HEK293 (cell line): ENCODE results near the gene FAM83E.

Experiments
- CTCF ChIA-PET: fragments of 350-600 bp; formaldehyde crosslinking; extraction: SDS; loops from one replicate; lab custom pipeline; 2021; ENCODE audit warnings: antibody characterized with exemption; lab: Yijun Ruan, JAX
- POLR2A ChIA-PET: fragments of 300-600 bp; formaldehyde crosslinking; extraction: SDS; loops from one replicate; lab custom pipeline; 2020; ENCODE audit warnings: antibody characterized with exemption, inconsistent platforms; lab: Yijun Ruan, JAX
- H3K27ac ChIP-seq: fragments of 200-500 bp; sonication (Bioruptor generic); 2 replicates; pipeline ENCODE4 v1.5.1; 2014; ENCODE audit warnings: low read depth, low read length, control low read depth, inconsistent platforms; ENCODE audit errors: extremely low read depth
- H3K36me3 ChIP-seq, 2 experiments: fragments of 200-500 bp in 1 of 2; sonication (Bioruptor generic) in 1 of 2; 1 replicate in 1 of 2; 2 replicates in 1 of 2; pipeline ENCODE4 v1.5.1; 2014 to 2017; ENCODE audit warnings: inconsistent platforms in 2 of 2, low read length in 2 of 2; ENCODE audit not compliant: control insufficient read depth in 2 of 2, insufficient read depth in 1 of 2
- H3K4me1 ChIP-seq: fragments of 200-500 bp; sonication (Bioruptor generic); 2 replicates; pipeline ENCODE4 v1.5.1; 2014; ENCODE audit warnings: mild to moderate bottlenecking, low read length, inconsistent platforms; ENCODE audit not compliant: control insufficient read depth, insufficient read depth
- H3K4me3 ChIP-seq: 2 replicates; pipeline ENCODE4 v1.5.1; 2011; ENCODE audit warnings: low read depth, mild to moderate bottlenecking, control low read depth, low read length, moderate library complexity
- H3K9me3 ChIP-seq: fragments of 200-500 bp; sonication (Bioruptor generic); 2 replicates; pipeline ENCODE4 v1.5.1; 2014; ENCODE audit warnings: low read depth, low read length, inconsistent platforms; ENCODE audit not compliant: control insufficient read depth, insufficient read depth
- BCL11B ChIP-seq: fragments of 450-650 bp; formaldehyde crosslinking; IDR thresholded peaks from 2 replicates; pipeline ENCODE4 v1.5.1; 2016; ENCODE audit warnings: low read depth, missing biosample characterization, missing genetic modification characterization
- KLF9 ChIP-seq: fragments of 450-650 bp; formaldehyde crosslinking; IDR thresholded peaks from 2 replicates; pipeline ENCODE4 v1.5.1; 2016; ENCODE audit warnings: missing biosample characterization, missing genetic modification characterization, low read depth
- OSR2 ChIP-seq: fragments of 450-650 bp; formaldehyde crosslinking; IDR thresholded peaks from 2 replicates; pipeline ENCODE4 v1.5.1; 2016; ENCODE audit warnings: missing biosample characterization, missing genetic modification characterization
- ZNF112 ChIP-seq: fragments of 450-650 bp; formaldehyde crosslinking; IDR thresholded peaks from 2 replicates; pipeline ENCODE4 v1.5.0; 2017; ENCODE audit warnings: missing biosample characterization, missing genetic modification characterization
- ZNF114 ChIP-seq: fragments of 450-650 bp; formaldehyde crosslinking; IDR thresholded peaks from 2 replicates; pipeline ENCODE4 v1.5.0; 2017; ENCODE audit warnings: missing biosample characterization, missing genetic modification characterization
- ZNF157 ChIP-seq: fragments of 450-650 bp; formaldehyde crosslinking; IDR thresholded peaks from 2 replicates; pipeline ENCODE4 v1.5.1; 2016; ENCODE audit warnings: missing biosample characterization, missing genetic modification characterization
- ZNF16 ChIP-seq: fragments of 450-650 bp; formaldehyde crosslinking; IDR thresholded peaks from 2 replicates; pipeline ENCODE4 v1.5.1; 2016; ENCODE audit warnings: low read depth, missing biosample characterization, missing genetic modification characterization
- ZNF202 ChIP-seq: fragments of 450-650 bp; formaldehyde crosslinking; IDR thresholded peaks from 2 replicates; pipeline ENCODE4 v1.5.1; 2016; ENCODE audit warnings: missing biosample characterization, missing genetic modification characterization, borderline replicate concordance
- ZNF394 ChIP-seq: fragments of 450-650 bp; formaldehyde crosslinking; IDR thresholded peaks from 2 replicates; pipeline ENCODE4 v1.5.1; 2016; ENCODE audit warnings: missing biosample characterization, missing genetic modification characterization, mild to moderate bottlenecking, moderate library complexity, borderline replicate concordance
- ZNF473 ChIP-seq: fragments of 450-650 bp; formaldehyde crosslinking; IDR thresholded peaks from 2 replicates; pipeline ENCODE4 v1.5.1; 2017; ENCODE audit warnings: missing biosample characterization, missing genetic modification characterization
- ZNF48 ChIP-seq: fragments of 450-650 bp; formaldehyde crosslinking; IDR thresholded peaks from 2 replicates; pipeline ENCODE4 v1.5.1; 2016; ENCODE audit warnings: missing biosample characterization, missing genetic modification characterization
- ZNF510 ChIP-seq: fragments of 450-650 bp; formaldehyde crosslinking; IDR thresholded peaks from 2 replicates; pipeline ENCODE4 v1.5.1; 2018; ENCODE audit warnings: mild to moderate bottlenecking, missing genetic modification characterization, missing biosample characterization; ENCODE audit not compliant: insufficient replicate concordance
- ZNF548 ChIP-seq: fragments of 450-650 bp; formaldehyde crosslinking; IDR thresholded peaks from 2 replicates; pipeline ENCODE4 v1.5.1; 2016; ENCODE audit warnings: missing biosample characterization, missing genetic modification characterization
- ZNF610 ChIP-seq: fragments of 450-650 bp; formaldehyde crosslinking; IDR thresholded peaks from 2 replicates; pipeline ENCODE4 v1.5.1; 2016; ENCODE audit warnings: missing biosample characterization, missing genetic modification characterization, borderline replicate concordance
- ZNF677 ChIP-seq: fragments of 450-650 bp; IDR thresholded peaks from 2 replicates; pipeline ENCODE4 v1.5.0; 2018; ENCODE audit warnings: missing biosample characterization, mild to moderate bottlenecking, missing genetic modification characterization, moderate library complexity
- ZNF843 ChIP-seq: fragments of 450-650 bp; formaldehyde crosslinking; IDR thresholded peaks from 2 replicates; pipeline ENCODE4 v1.5.1; 2016; ENCODE audit warnings: missing biosample characterization, missing genetic modification characterization
- ZSCAN16 ChIP-seq: fragments of 450-650 bp; formaldehyde crosslinking; IDR thresholded peaks from 2 replicates; pipeline ENCODE4 v1.5.1; 2016; ENCODE audit warnings: missing biosample characterization, missing genetic modification characterization
- TF ChIP-seq, protein P1 (sequence below): fragments of 450-650 bp; formaldehyde crosslinking; IDR thresholded peaks from 2 replicates; pipeline ENCODE4 v1.5.1; 2016; ENCODE audit warnings: missing biosample characterization, missing genetic modification characterization
- TF ChIP-seq, protein P2 (sequence below): fragments of 450-650 bp; formaldehyde crosslinking; IDR thresholded peaks from 2 replicates; pipeline ENCODE4 v1.5.1; 2016; ENCODE audit warnings: missing biosample characterization, missing genetic modification characterization
- TF ChIP-seq, protein P3 (sequence below): fragments of 450-650 bp; formaldehyde crosslinking; IDR thresholded peaks from 2 replicates; pipeline ENCODE4 v1.5.1; 2016; ENCODE audit warnings: missing biosample characterization, missing genetic modification characterization
- TF ChIP-seq, protein P4 (sequence below): fragments of 450-650 bp; formaldehyde crosslinking; IDR thresholded peaks from 2 replicates; pipeline ENCODE4 v1.5.1; 2016; ENCODE audit warnings: missing biosample characterization, missing genetic modification characterization, low read depth
- TF ChIP-seq, protein P5 (sequence below): fragments of 450-650 bp; formaldehyde crosslinking; IDR thresholded peaks from 2 replicates; pipeline ENCODE4 v1.5.1; 2016; ENCODE audit warnings: missing biosample characterization, missing genetic modification characterization

The FAM83E gene

GRCh38 chr19:48607359-48607755 lies 7.5 kb downstream of the FAM83E start (continued):
- TF ChIP-seq, protein P1, sequence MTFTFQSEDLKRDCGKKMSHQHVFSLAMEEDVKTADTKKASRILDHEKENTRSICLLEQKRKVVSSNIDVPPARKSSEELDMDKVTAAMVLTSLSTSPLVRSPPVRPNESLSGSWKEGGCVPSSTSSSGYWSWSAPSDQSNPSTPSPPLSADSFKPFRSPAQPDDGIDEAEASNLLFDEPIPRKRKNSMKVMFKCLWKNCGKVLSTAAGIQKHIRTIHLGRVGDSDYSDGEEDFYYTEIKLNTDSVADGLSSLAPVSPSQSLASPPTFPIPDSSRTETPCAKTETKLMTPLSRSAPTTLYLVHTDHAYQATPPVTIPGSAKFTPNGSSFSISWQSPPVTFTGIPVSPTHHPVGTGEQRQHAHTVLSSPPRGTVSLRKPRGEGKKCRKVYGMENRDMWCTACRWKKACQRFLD (tag by site-specific recombination): no peak
- TF ChIP-seq, protein P2, sequence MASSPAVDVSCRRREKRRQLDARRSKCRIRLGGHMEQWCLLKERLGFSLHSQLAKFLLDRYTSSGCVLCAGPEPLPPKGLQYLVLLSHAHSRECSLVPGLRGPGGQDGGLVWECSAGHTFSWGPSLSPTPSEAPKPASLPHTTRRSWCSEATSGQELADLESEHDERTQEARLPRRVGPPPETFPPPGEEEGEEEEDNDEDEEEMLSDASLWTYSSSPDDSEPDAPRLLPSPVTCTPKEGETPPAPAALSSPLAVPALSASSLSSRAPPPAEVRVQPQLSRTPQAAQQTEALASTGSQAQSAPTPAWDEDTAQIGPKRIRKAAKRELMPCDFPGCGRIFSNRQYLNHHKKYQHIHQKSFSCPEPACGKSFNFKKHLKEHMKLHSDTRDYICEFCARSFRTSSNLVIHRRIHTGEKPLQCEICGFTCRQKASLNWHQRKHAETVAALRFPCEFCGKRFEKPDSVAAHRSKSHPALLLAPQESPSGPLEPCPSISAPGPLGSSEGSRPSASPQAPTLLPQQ (tag by site-specific recombination): no peak
- TF ChIP-seq, protein P3, sequence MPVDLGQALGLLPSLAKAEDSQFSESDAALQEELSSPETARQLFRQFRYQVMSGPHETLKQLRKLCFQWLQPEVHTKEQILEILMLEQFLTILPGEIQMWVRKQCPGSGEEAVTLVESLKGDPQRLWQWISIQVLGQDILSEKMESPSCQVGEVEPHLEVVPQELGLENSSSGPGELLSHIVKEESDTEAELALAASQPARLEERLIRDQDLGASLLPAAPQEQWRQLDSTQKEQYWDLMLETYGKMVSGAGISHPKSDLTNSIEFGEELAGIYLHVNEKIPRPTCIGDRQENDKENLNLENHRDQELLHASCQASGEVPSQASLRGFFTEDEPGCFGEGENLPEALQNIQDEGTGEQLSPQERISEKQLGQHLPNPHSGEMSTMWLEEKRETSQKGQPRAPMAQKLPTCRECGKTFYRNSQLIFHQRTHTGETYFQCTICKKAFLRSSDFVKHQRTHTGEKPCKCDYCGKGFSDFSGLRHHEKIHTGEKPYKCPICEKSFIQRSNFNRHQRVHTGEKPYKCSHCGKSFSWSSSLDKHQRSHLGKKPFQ: no peak
- TF ChIP-seq ZNF394 (tag by site-specific recombination): no peak

- TF ChIP-seq ZNF157 (tag by site-specific recombination): no peak
- TF ChIP-seq ZNF473: no peak
- no peak for TF ChIP-seq ZNF510 (tag by site-specific recombination)
- TF ChIP-seq BCL11B (tag by site-specific recombination): no peak
- TF ChIP-seq, protein P4, sequence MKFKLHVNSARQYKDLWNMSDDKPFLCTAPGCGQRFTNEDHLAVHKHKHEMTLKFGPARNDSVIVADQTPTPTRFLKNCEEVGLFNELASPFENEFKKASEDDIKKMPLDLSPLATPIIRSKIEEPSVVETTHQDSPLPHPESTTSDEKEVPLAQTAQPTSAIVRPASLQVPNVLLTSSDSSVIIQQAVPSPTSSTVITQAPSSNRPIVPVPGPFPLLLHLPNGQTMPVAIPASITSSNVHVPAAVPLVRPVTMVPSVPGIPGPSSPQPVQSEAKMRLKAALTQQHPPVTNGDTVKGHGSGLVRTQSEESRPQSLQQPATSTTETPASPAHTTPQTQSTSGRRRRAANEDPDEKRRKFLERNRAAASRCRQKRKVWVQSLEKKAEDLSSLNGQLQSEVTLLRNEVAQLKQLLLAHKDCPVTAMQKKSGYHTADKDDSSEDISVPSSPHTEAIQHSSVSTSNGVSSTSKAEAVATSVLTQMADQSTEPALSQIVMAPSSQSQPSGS (tag by site-specific recombination): no peak
- no peak for TF ChIP-seq ZSCAN16 (tag by site-specific recombination)
- no peak for TF ChIP-seq OSR2
- no peak for TF ChIP-seq ZNF112 (tag by site-specific recombination)
- no peak for TF ChIP-seq ZNF16 (tag by site-specific recombination)
- no peak for TF ChIP-seq KLF9 (tag by site-specific recombination)
- TF ChIP-seq ZNF202: no peak
- TF ChIP-seq ZNF677 (tag by site-specific recombination): no peak
- no peak for TF ChIP-seq ZNF114
- TF ChIP-seq ZNF610 (tag by site-specific recombination): no peak
- TF ChIP-seq ZNF48 (tag by site-specific recombination): no peak
- TF ChIP-seq, protein P5, sequence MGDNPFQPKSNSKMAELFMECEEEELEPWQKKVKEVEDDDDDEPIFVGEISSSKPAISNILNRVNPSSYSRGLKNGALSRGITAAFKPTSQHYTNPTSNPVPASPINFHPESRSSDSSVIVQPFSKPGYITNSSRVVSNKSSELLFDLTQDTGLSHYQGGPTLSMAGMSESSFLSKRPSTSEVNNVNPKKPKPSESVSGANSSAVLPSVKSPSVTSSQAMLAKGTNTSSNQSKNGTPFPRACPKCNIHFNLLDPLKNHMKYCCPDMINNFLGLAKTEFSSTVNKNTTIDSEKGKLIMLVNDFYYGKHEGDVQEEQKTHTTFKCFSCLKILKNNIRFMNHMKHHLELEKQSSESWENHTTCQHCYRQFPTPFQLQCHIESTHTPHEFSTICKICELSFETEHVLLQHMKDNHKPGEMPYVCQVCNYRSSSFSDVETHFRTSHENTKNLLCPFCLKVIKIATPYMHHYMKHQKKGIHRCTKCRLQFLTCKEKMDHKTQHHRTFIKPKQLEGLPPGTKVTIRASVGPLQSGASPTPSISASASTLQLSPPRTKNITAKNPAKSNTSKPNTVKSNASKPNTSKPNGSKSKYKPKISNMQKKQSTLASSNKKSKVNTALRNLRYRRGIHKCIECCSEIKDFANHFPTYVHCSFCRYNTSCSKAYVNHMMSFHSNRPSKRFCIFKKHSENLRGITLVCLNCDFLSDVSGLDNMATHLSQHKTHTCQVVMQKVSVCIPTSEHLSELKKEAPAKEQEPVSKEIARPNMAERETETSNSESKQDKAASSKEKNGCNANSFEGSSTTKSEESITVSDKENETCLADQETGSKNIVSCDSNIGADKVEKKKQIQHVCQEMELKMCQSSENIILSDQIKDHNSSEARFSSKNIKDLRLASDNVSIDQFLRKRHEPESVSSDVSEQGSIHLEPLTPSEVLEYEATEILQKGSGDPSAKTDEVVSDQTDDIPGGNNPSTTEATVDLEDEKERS (tag by site-specific recombination): no peak
- no peak for TF ChIP-seq ZNF548 (tag by site-specific recombination)
- TF ChIP-seq ZNF843 (tag by site-specific recombination): no peak
- Histone ChIP-seq H3K4me3 (no peak within 1 kb of the TSS), H3K4me1 (no peaks in the 10 kb centered on the region; the same call in 1 of the 2 replicates), H3K9me3 (no peaks in the 10 kb centered on the region), H3K27ac (no peak within 1 kb of the TSS), H3K36me3 (no peaks in the 10 kb centered on the region)
- POLR2A ChIA-PET: interaction anchor here (0.7 to 5.2 kb wide), 2 partner anchors 12 to 345 kb away, joined by 3 to 60 read pairs; partner anchors contain the start of genes RPL18 and SPHK2
- CTCF ChIA-PET: interaction anchor here (0.6 to 5.3 kb wide), 5 partner anchors 17 to 340 kb away, joined by 3 to 51 read pairs (median 5); no protein-coding TSS in a partner anchor
These were observed 8.2 kb downstream of the FAM83E start, which contains the start of gene SPACA4 for GRCh38 chr19:48606463-48607358. Gene SPACA4 (plus strand): TSS chr19:48606742. CDS start chr19:48606979, 237 bp downstream.
